Activated CD4-positive, alpha-beta T cell treated with anti-CD3 and anti-CD28 coated beads, Interleukin-2, amount 50 U/mL, for 1 hour (primary cell): ENCODE measurements around the gene TDRD6.
"Not testable (repeated sequence)": the region's sequence is repeated elsewhere in the genome, so short reads cannot be mapped to it uniquely, and the experiment has no call there.

Experiments
- DNase-seq: peaks from one replicate; pipeline ENCODE4 v3.0.0-alpha.2; 2020

Gene TDRD6

GRCh38 chr6:46687619-46688097 is at the start of gene TDRD6:
TSS of gene TDRD6 (plus strand) at chr6:46687885. CDS start at chr6:46688129, 244 bp downstream.
- no peak for DNase-seq

- no peak for DNase-seq
Observed at GRCh38 chr6:46637933-46638332, 49.8 kb upstream of the TDRD6 start.

- no peak for DNase-seq
Observed at GRCh38 chr6:46638650-46639049, 49.0 kb upstream of the TDRD6 start.

- DNase-seq: no peak
Observed at GRCh38 chr6:46642928-46643751, 44.5 kb upstream of the TDRD6 start.

- DNase-seq: no peak
Observed at GRCh38 chr6:46645265-46645664, 42.4 kb upstream of the TDRD6 start.

GRCh38 chr6:46648108-46648507 is 39.6 kb upstream of the TDRD6 start:
- DNase-seq: not testable (repeated sequence)

GRCh38 chr6:46648869-46649492 is 38.7 kb upstream of the TDRD6 start:
- no peak for DNase-seq

GRCh38 chr6:46651006-46651405 is 36.7 kb upstream of the TDRD6 start:
- DNase-seq: no peak

- DNase-seq: no peak
Observed at GRCh38 chr6:46651816-46652215, 35.9 kb upstream of the TDRD6 start.

- no peak for DNase-seq
Observed at GRCh38 chr6:46652232-46652602, 35.5 kb upstream of the TDRD6 start.

GRCh38 chr6:46652603-46653438 is 34.9 kb upstream of the TDRD6 start, which contains the start of the genes CYP39A1 and SLC25A27:
TSS of gene CYP39A1 (minus strand) at chr6:46652818. CDS start at chr6:46652582, 236 bp downstream.
TSS of gene SLC25A27 (plus strand) at chr6:46652975. CDS start at chr6:46653193, 218 bp downstream.
- DNase-seq: peak; percentile 72

GRCh38 chr6:46653439-46654195 is 34.1 kb upstream of the TDRD6 start:
- no peak for DNase-seq

GRCh38 chr6:46655803-46656202 is 31.9 kb upstream of the TDRD6 start:
- no peak for DNase-seq

- DNase-seq: no peak
Observed at GRCh38 chr6:46657642-46658041, 30.0 kb upstream of the TDRD6 start.

- DNase-seq: no peak
Observed at GRCh38 chr6:46661483-46661882, 26.2 kb upstream of the TDRD6 start.

GRCh38 chr6:46667377-46667776 is 20.3 kb upstream of the TDRD6 start:
- DNase-seq: no peak

GRCh38 chr6:46674410-46674809 is 13.3 kb upstream of the TDRD6 start:
- no peak for DNase-seq

- no peak for DNase-seq
Observed at GRCh38 chr6:46676604-46677313, 10.9 kb upstream of the TDRD6 start.

GRCh38 chr6:46677314-46677654 is 10.4 kb upstream of the TDRD6 start:
- DNase-seq: no peak

GRCh38 chr6:46684771-46685170 is 2.9 kb upstream of the TDRD6 start:
- DNase-seq: no peak

GRCh38 chr6:46688117-46688965 is 656 bp downstream of the TDRD6 start:
- no peak for DNase-seq
